Measurements from ENCODE around the gene LCOR.

LCOR gene

GRCh38 chr10:96992721-96993120 lies 160.6 kb downstream of the LCOR start:
- no peak overlapping the region for H3K27ac ChIP-seq (ENCODE audit: low read length)
- H3K27me3 ChIP-seq (ENCODE audit: low read depth, low read length), result no peaks in the 10 kb centered on the region
- H3K36me3 ChIP-seq (ENCODE audit: control insufficient read depth in 1 of 2, insufficient read depth in 2 of 2, low read length in 2 of 2), result no peaks in the 10 kb centered on the region
- no peak overlapping the region for H3K4me3 ChIP-seq (ENCODE audit: low read depth in 1 of 2, low read length in 2 of 2)
- no peaks in the 10 kb centered on the region for H3K9me3 ChIP-seq (ENCODE audit: control insufficient read depth in 1 of 2, low read length in 2 of 2)
- peaks cover 0 to 16% of the 10 kb centered on the region in 2 donors for H3K4me1 ChIP-seq (ENCODE audit: control insufficient read depth in 1 of 2, insufficient read depth in 2 of 2, low read length in 2 of 2)

GRCh38 chr10:96995851-96996250 lies 163.8 kb downstream of the LCOR start:
- Histone ChIP-seq H3K4me1 (ENCODE audit: control insufficient read depth in 1 of 2, insufficient read depth in 2 of 2, low read length in 2 of 2) (peaks cover 0 to 16% of the 10 kb centered on the region in 2 donors), H3K4me3 (ENCODE audit: low read depth in 1 of 2, low read length in 2 of 2) (no peak overlapping the region), H3K9me3 (ENCODE audit: control insufficient read depth in 1 of 2, low read length in 2 of 2) (no peaks in the 10 kb centered on the region), H3K36me3 (ENCODE audit: control insufficient read depth in 1 of 2, insufficient read depth in 2 of 2, low read length in 2 of 2) (no peaks in the 10 kb centered on the region), H3K27ac (ENCODE audit: low read length) (no peak overlapping the region), H3K27me3 (ENCODE audit: low read depth, low read length) (no peaks in the 10 kb centered on the region)

GRCh38 chr10:96996275-96996965 lies 164.3 kb downstream of the LCOR start:
- no peaks in the 10 kb centered on the region for H3K9me3 ChIP-seq (ENCODE audit: control insufficient read depth in 1 of 2, low read length in 2 of 2)
- no peak overlapping the region for H3K4me3 ChIP-seq (ENCODE audit: low read depth in 1 of 2, low read length in 2 of 2)
- no peak overlapping the region for H3K27ac ChIP-seq (ENCODE audit: low read length)
- no peaks in the 10 kb centered on the region for H3K36me3 ChIP-seq (ENCODE audit: control insufficient read depth in 1 of 2, insufficient read depth in 2 of 2, low read length in 2 of 2)
- peaks cover 0 to 16% of the 10 kb centered on the region in 2 donors for H3K4me1 ChIP-seq (ENCODE audit: control insufficient read depth in 1 of 2, insufficient read depth in 2 of 2, low read length in 2 of 2)
- H3K27me3 ChIP-seq (ENCODE audit: low read depth, low read length), result no peaks in the 10 kb centered on the region

- Histone ChIP-seq H3K36me3 (ENCODE audit: control insufficient read depth in 1 of 2, insufficient read depth in 2 of 2, low read length in 2 of 2) (no peaks in the 10 kb centered on the region), H3K9me3 (ENCODE audit: control insufficient read depth in 1 of 2, low read length in 2 of 2) (no peaks in the 10 kb centered on the region), H3K27me3 (ENCODE audit: low read depth, low read length) (no peaks in the 10 kb centered on the region), H3K4me1 (ENCODE audit: control insufficient read depth in 1 of 2, insufficient read depth in 2 of 2, low read length in 2 of 2) (peaks cover 0 to 12% of the 10 kb centered on the region in 2 donors), H3K4me3 (ENCODE audit: low read depth in 1 of 2, low read length in 2 of 2) (no peak overlapping the region), H3K27ac (ENCODE audit: low read length) (no peak overlapping the region)
These were observed 166.3 kb downstream of the LCOR start for GRCh38 chr10:96998329-96998888.

GRCh38 chr10:96999337-96999736 lies 167.2 kb downstream of the LCOR start:
- no peak overlapping the region for H3K27ac ChIP-seq (ENCODE audit: low read length)

GRCh38 chr10:96999987-97000386 lies 167.9 kb downstream of the LCOR start:
- Histone ChIP-seq H3K9me3 (ENCODE audit: control insufficient read depth in 1 of 2, low read length in 2 of 2) (no peaks in the 10 kb centered on the region), H3K27me3 (ENCODE audit: low read depth, low read length) (no peaks in the 10 kb centered on the region), H3K27ac (ENCODE audit: low read length) (no peak overlapping the region), H3K4me3 (ENCODE audit: low read depth in 1 of 2, low read length in 2 of 2) (no peak overlapping the region), H3K4me1 (ENCODE audit: control insufficient read depth in 1 of 2, insufficient read depth in 2 of 2, low read length in 2 of 2) (peaks cover 0 to 8% of the 10 kb centered on the region in 2 donors), H3K36me3 (ENCODE audit: control insufficient read depth in 1 of 2, insufficient read depth in 2 of 2, low read length in 2 of 2) (no peaks in the 10 kb centered on the region)

More at GRCh38 chr10:96999337-96999736, 167.2 kb downstream of the LCOR start:
- peaks cover 0 to 8% of the 10 kb centered on the region in 2 donors for H3K4me1 ChIP-seq (ENCODE audit: control insufficient read depth in 1 of 2, insufficient read depth in 2 of 2, low read length in 2 of 2)
- no peaks in the 10 kb centered on the region for H3K9me3 ChIP-seq (ENCODE audit: control insufficient read depth in 1 of 2, low read length in 2 of 2)
- H3K36me3 ChIP-seq (ENCODE audit: control insufficient read depth in 1 of 2, insufficient read depth in 2 of 2, low read length in 2 of 2), result no peaks in the 10 kb centered on the region
- H3K27me3 ChIP-seq (ENCODE audit: low read depth, low read length), result no peaks in the 10 kb centered on the region
- no peak overlapping the region for H3K4me3 ChIP-seq (ENCODE audit: low read depth in 1 of 2, low read length in 2 of 2)

GRCh38 chr10:97000487-97001182 lies 168.5 kb downstream of the LCOR start:
- H3K4me1 ChIP-seq (ENCODE audit: control insufficient read depth in 1 of 2, insufficient read depth in 2 of 2, low read length in 2 of 2), result peaks cover 0 to 7% of the 10 kb centered on the region in 2 donors
- no peaks in the 10 kb centered on the region for H3K9me3 ChIP-seq (ENCODE audit: control insufficient read depth in 1 of 2, low read length in 2 of 2)
- no peak overlapping the region for H3K4me3 ChIP-seq (ENCODE audit: low read depth in 1 of 2, low read length in 2 of 2)
- H3K27me3 ChIP-seq (ENCODE audit: low read depth, low read length), result no peaks in the 10 kb centered on the region
- no peak overlapping the region for H3K27ac ChIP-seq (ENCODE audit: low read length)
- no peaks in the 10 kb centered on the region for H3K36me3 ChIP-seq (ENCODE audit: control insufficient read depth in 1 of 2, insufficient read depth in 2 of 2, low read length in 2 of 2)

GRCh38 chr10:97001183-97001991 lies 169.3 kb downstream of the LCOR start:
- Histone ChIP-seq H3K9me3 (ENCODE audit: control insufficient read depth in 1 of 2, low read length in 2 of 2) (no peaks in the 10 kb centered on the region), H3K27me3 (ENCODE audit: low read depth, low read length) (no peaks in the 10 kb centered on the region), H3K27ac (ENCODE audit: low read length) (no peak overlapping the region), H3K4me1 (ENCODE audit: control insufficient read depth in 1 of 2, insufficient read depth in 2 of 2, low read length in 2 of 2) (no peaks in the 10 kb centered on the region), H3K4me3 (ENCODE audit: low read depth in 1 of 2, low read length in 2 of 2) (no peak overlapping the region), H3K36me3 (ENCODE audit: control insufficient read depth in 1 of 2, insufficient read depth in 2 of 2, low read length in 2 of 2) (no peaks in the 10 kb centered on the region)

- Histone ChIP-seq H3K4me1 (ENCODE audit: control insufficient read depth in 1 of 2, insufficient read depth in 2 of 2, low read length in 2 of 2) (no peaks in the 10 kb centered on the region), H3K27me3 (ENCODE audit: low read depth, low read length) (no peaks in the 10 kb centered on the region), H3K9me3 (ENCODE audit: control insufficient read depth in 1 of 2, low read length in 2 of 2) (peaks cover 0 to 6% of the 10 kb centered on the region in 2 donors), H3K4me3 (ENCODE audit: low read depth in 1 of 2, low read length in 2 of 2) (no peak overlapping the region), H3K36me3 (ENCODE audit: control insufficient read depth in 1 of 2, insufficient read depth in 2 of 2, low read length in 2 of 2) (no peaks in the 10 kb centered on the region), H3K27ac (ENCODE audit: low read length) (no peak overlapping the region)
These were observed 170.6 kb downstream of the LCOR start for GRCh38 chr10:97002670-97003069.

GRCh38 chr10:97003151-97003803 lies 171.2 kb downstream of the LCOR start:
- Histone ChIP-seq H3K9me3 (ENCODE audit: control insufficient read depth in 1 of 2, low read length in 2 of 2) (peaks cover 0 to 9% of the 10 kb centered on the region in 2 donors), H3K36me3 (ENCODE audit: control insufficient read depth in 1 of 2, insufficient read depth in 2 of 2, low read length in 2 of 2) (no peaks in the 10 kb centered on the region), H3K27ac (ENCODE audit: low read length) (no peak overlapping the region), H3K27me3 (ENCODE audit: low read depth, low read length) (no peaks in the 10 kb centered on the region), H3K4me1 (ENCODE audit: control insufficient read depth in 1 of 2, insufficient read depth in 2 of 2, low read length in 2 of 2) (no peaks in the 10 kb centered on the region), H3K4me3 (ENCODE audit: low read depth in 1 of 2, low read length in 2 of 2) (no peak overlapping the region)

All from muscle layer of duodenum (tissue), 2 donors.